GM21576 (cell line): Measurements from ENCODE around the gene CLEC4G.
"Not testable (repeated sequence)": the region's sequence is repeated elsewhere in the genome, so short reads cannot be mapped to it uniquely, and the experiment has no call there.

Experiments
- ATAC-seq: cut with Tn5 transposase; IDR thresholded peaks from one replicate; pipeline ENCODE4 v1.9.1; 2021; ENCODE audit warnings: mild to moderate bottlenecking, moderate library complexity; ENCODE audit not compliant: unreplicated experiment

CLEC4G gene

DNA sequence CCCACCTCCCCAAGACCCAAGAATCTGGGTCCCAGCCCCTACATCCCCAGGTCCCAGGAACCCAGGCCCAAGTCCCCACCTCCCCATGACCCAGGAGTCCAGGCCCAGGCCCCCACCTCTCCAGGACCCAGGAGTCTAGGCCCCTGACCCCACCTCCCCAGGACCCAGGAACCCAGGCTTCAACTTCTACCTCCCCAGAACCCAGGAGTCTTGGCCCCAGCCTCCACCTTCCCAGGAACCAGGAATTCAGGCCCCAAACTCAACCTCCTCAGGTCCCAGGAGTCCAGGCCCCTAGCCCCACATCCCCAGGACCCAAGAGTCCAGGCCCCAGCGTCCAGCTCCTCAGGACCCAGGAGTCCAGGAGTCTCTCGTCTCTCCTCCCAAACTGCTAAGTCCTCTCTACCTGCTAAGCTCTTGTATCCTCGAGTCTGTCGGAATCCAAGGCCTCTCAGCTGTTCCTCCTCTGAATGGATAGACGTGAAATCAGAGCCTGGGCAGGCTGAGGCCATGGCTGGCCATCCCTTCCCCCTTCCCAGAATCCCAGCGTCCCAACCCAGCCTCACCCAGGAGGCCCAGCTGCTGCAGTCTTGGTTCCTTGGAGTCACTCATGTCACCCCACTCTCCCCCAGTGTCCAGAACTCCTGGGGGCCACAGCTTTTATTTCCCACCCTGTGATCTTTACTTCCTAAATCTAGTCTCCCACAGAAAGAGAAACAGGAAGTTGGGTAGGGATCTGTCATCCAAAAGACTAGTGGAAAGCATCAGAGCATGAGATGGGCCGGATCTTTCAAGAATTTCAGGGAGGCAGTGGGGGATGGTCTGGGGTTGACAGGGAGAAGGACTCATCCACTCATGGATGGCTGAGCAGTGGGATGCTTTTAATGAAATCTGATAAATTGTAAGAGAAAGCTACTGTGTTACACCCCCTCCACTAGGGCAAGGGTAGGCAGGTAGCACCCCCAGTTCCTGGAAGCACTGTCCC lies 15.3 kb upstream of the CLEC4G start, which contains the start of gene CD209:
CD209 (minus strand) TSS at position 632 of the 982 bp plus-strand sequence; CDS start at position 609, 23 bp downstream.
- no peak for ATAC-seq

DNA sequence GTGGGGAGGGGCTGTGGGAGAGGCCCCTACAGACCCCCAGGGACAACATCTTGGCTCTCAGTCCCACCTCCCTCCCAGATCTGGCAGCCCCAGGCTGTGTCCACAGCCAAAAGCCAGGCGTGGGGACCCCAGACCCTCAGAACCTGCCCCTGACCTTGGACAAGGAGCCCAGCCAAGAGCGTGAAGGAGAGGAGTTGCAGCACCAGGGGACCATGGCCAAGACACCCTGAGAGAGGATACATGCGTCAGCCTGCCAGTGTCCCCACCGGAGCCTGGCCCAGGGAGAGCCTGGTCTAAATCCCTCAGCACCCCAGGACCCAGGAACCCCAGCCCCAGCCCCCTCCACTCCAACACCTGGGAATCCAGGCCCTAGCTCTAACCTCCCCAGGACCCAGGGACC lies 14.4 kb upstream of the CLEC4G start:
- ATAC-seq, result not testable (repeated sequence)

DNA sequence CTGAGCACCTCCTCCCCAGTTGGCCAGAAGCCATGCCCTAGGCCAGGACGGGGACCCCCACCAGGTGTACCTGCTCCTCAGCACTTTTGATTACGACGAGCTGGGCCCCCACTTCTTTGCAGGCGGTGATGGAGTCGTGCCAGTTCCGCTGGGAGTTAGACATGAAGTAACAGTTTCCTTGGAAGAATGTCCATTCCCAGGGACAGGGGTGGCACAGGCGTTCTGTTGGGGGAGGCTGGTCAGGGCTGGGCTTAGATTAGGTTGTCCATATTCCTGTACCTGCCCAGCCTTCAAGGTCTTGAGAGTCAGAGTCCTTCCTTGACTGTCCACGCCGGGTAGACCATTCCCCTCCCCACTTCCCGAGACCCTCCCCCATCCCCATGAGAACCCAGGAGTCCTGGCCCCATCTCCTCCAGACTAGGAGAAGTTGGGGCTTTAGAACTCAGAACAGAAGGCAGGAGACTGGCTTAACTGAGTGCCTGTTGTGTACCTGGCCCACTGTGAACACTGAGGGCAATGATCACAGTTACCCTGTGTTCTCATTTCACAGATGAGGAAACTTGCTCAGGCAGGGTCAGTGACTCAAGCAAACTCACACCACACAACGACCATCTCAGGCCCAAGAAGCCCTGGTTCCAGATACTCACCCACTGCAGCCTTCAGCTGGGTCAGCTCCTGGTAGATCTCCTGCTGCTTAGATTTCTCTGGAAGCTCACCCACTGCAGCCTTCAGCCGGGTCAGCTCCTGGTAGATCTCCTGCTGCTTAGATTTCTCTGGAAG lies 13.2 kb upstream of the CLEC4G start:
- ATAC-seq, result no peak

DNA sequence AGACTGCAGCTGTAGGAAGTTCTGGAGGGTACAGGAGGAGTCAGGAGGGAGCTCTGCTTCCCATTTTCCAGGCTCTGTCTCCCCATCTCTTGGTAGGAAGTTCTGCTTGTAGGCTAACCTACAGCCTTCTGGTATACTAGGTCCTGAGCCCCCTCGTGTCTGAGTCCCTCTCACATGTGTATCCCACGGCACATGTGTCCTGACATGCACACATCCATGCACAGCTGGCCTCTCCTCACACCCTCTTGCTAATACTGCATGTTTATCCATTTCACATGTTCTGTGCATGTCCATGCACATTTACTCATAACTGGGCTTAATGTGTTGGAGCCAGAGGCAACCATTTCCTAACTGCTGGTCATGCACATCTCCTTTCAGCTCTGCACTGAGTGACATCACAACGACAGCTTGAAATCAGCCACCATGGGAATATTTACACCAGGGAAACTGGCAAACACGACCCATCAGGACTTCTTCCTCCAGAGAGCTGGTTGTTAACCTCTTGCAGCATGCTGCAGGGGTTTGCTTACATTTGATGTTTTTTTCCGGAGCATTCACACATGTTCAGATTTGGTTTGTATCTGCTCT lies 12.4 kb upstream of the CLEC4G start:
- no peak for ATAC-seq

GRCh38 chr19:7743425-7743841 lies 11.5 kb upstream of the CLEC4G start:
- peak; percentile 53 for ATAC-seq

DNA sequence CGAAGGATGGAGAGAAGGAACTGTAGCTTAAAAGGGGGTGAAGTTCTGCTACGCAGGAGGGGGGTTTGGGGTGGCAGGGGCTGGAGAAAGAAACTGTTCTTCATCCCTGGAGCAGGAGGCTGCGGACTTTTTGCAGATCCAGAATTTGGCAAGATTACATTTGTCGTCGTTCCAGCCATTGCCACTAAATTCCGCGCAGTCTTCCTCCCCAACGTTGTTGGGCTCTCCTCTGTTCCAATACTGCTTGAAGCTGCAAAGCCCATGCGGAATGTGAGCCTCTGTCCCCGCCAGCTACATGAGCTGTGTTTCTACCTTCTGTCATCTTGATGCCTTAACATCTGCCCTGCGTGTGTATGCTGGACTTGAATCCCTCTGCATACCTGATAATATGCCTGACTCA lies 11.1 kb upstream of the CLEC4G start:
- no peak for ATAC-seq

DNA sequence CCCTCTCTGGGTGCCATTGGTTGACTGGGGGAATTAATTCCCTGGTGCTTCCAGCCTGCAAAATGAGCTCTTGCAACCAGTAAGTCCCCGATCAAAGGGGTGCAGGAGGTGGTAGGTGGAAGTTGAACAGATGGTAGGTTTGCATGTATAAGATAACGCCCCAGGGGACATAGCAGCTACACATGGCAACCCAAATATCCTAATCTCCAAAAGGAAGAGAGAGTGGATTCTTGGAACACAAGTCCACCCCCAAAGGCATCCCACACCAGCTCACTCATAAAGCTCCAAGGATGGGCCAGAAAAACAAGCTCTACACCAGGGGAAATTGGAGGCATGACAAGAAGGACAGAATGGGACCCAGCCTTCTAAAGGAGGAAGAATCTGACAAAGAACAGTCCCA lies 10.7 kb upstream of the CLEC4G start:
- ATAC-seq, result no peak

DNA sequence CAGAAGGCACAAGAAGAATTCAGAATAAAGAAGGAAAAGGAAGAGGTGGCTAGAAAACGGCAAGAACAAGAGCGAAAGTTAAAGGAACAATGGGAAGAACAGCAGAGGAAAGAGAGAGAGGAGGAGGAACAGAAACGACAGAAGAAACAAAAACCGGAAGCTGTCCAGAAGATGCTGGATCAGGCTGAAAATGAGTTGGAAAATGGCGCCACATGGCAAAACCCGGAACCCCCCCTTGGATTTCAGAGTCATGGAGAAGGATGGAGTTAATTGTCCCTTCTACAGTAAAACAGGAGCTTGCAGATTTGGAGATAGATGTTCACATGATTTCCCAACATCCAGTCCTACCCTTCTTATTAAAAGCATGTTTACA lies 8.8 kb upstream of the CLEC4G start:
- no peak for ATAC-seq

DNA sequence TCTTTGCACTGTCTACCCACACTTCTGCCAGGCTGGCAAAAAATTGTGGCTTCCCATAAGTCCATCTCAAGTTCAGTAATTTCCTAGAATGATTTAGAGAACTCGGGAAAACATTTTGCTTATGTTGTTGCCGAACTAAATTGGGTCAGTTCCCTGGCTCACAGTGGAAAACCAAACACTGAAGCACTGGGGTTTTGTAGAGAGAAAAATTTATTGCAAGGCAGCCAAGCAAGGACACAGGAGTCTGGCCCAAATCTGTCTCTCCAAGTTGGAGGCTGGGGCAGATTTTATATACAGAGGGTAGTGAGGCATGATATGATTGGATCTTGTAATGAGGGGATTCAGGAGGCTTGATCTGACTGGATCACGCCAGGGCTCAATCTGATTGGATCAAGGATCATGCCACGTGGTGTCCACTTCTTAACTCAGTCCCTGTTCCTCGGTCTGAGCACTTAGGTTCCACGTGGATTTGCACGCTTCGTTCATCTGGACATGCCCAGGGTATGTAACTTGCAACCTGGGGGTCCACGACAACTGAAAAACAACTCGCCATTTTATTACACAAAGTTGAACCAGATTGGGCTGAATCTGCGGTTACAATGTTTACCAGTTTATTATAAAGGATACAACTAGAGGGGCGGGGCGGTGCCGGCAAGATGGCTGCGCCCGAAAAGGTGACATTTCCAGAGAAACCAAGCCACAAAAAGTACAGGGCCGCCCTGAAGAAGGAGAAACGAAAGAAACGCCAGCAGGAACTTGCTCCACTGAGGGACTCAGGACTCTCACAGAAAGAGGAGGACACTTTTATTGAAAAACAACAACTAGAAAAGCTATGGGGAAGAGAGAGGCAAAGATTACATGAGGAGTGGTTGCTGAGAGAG lies 8.1 kb upstream of the CLEC4G start:
- ATAC-seq, result no peak

- ATAC-seq, result no peak
Observed at GRCh38 chr19:7739211-7739755, 7.4 kb upstream of the CLEC4G start.

DNA sequence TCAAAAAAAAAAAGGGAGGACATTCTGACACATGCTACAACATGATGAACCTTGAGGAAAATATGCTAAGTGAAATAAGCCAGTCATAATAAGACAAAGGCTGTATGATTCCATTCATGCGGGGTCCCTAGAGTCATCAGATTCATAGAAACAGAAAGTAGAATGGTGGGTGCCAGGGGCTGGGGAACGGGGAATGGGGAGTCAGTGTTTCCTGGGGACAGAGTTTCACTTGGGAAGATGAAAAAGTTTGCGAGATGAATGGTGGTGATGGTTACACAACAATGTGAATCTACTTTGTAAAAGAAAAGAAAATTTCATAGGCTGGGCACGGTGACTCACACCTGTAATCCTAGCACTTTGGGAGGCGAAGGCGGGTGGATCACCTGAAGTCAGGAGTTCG lies 6.1 kb upstream of the CLEC4G start:
- no peak for ATAC-seq

DNA sequence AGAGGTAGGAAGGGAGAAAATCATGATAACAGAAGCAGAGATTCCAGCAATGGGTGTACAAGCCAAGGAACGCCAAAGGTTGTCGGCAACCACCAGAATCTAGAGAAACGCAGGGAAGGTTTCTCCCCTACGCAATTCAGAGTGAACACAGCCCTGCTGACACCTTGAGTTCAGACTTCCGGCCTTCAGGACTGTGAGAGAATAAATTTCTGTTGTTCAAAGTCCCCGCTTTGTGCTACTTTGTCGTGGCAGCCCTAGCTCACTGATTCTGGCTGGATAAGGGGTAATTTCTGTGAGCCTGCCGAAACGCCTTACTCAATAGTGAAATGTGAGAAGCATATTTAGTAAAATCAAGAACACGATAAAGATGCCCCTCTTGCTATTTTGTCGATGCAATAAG lies 5.3 kb upstream of the CLEC4G start:
- no peak for ATAC-seq

GRCh38 chr19:7736148-7736547 lies 4.2 kb upstream of the CLEC4G start:
- no peak for ATAC-seq

DNA sequence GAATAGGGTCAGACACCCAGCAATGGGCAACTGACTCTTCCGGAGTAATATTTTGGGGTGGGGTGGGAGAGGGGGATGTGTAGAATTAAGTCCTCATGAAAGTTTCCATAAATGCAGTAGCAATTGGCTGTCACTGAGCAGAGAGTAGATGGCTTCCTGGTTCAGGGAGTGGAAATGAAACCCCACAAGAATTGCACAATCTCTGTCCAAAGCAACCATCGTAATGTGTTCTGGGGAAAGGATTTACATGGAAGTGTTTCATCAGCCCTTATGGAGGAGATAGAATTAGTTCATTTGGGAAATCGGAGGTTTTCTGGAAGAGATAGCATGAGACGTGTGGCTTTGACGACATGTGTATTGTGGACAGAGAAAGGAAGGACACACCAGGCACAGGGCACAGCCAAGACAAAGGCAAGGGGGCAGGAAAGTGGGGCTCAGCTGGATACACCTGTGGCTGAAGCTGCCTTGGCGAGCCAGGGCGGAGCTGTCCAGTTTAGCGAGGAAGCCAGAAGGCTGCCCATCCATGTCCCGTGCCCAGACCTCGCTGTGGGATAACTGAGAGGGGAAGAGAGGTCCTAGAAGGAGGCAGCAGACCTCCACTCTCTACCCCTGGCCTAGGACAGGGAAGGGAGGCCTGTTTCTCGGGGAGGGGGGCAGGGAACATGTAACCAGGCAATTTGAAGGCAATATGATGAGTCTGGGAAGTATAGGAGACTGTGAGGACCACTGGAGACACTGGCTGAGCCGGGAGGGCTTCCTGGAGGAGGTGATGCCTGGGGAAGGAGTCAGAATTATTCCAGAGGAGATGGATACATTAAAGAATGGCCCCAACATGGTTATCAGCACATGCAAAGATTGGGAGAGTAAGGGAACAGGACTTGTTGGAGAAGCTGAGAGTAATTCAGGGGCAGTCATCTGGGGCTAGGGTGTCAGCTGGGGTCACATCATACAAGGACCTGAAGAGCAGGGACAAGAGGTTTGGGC lies 2.6 kb upstream of the CLEC4G start:
- no peak for ATAC-seq

GRCh38 chr19:7733376-7733775 lies 1.5 kb upstream of the CLEC4G start:
- no peak for ATAC-seq

DNA sequence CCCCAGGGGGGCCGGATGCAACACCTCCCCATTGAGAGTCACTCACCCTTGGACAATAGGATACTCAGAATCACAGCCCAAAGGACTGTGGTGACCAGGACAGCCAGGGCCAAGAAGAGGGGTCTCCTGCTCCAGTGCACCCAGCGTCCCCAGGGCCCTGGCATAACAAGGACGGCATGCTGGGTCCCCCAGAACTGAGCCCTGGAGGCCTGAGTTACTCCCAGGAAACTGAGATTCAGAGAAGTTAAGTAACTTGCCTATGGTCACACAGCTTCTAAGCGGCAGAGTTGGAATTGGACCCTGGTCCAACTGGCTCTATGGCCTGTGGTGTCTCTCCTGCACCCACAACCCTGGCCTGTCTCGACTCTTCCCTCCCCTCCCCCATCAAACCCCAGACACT lies 295 bp downstream of the CLEC4G start:
- no peak for ATAC-seq

- no peak for ATAC-seq
Observed at GRCh38 chr19:7731218-7731595, 703 bp downstream of the CLEC4G start.

DNA sequence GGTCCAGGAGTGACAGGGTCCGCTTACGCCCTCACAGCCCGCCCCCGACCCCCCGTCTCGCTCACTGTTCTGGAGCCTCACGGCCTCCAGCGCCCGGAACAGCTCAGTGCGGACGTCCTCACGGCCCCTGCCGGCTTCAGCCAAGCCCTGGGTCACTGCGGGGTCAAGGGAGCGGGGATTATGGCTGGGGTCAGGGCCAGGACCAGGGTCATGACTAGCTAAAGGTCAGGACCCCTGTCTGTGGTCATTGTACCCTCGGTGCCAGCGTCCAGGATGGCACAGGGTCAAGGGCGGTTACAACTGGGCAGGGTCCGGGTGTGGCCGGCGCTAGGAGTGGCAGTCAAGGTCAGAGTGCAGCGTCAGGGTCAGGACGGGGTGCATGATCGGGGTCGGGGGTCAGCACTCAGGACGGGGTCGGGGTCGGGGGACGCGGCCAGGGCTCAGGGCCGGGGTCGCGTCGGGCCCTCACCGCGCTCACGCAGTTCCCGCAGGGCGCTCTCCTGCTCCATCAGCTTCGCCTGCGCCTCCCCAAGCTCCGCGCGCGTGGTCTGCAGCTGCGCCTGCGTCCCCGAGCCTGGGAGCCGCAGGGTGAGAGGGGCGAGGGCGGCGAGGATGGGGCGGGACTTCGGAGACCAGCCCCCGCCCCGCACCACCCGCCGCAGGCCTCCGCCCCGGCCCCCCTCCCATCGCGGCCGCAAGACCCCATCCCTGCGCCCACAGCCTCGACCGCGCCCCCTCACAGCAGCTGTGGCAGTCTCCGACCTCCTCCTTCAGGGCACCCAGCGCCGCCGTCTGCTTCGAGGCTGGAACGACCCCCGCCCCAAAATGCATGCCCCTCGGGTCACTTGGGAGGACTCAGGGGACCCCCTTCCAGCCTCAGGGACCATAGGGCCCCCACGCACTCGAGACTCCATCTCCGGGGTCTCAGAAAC lies 1.4 kb downstream of the CLEC4G start:
- ATAC-seq, result no peak
